Neural progenitor cell (in vitro differentiated cells): ENCODE measurements around the gene GADD45GIP1. TPM values are rescaled to one million over a fixed set of nuclear protein-coding genes. Genes with fewer than 3 reads are reported as not detected.

Experiments
- DNase-seq: peaks from one replicate; pipeline ENCODE4 v3.0.0-alpha.2; 2016; ENCODE audit warnings: low spot score
- H2AFZ ChIP-seq: fragments of 200-600 bp; sonication (generic); replicated peaks from 2 replicates; pipeline ENCODE4 v1.6.1; 2016; ENCODE audit warnings: antibody characterized with exemption
- H3F3A ChIP-seq: fragments of 200-600 bp; sonication (generic); 2 replicates; pipeline ENCODE4 v1.6.1; 2016; ENCODE audit warnings: antibody characterized with exemption, low read depth
- H3K27ac ChIP-seq: fragments of 200-600 bp; sonication (generic); 2 replicates; pipeline ENCODE4 v1.5.1; 2016; ENCODE audit warnings: mild to moderate bottlenecking
- H3K27me3 ChIP-seq: fragments of 200-600 bp; sonication (generic); 2 replicates; pipeline ENCODE4 v1.6.1; 2016; ENCODE audit warnings: mild to moderate bottlenecking, moderate library complexity
- H3K36me3 ChIP-seq: fragments of 200-600 bp; sonication (generic); 2 replicates; pipeline ENCODE4 v1.5.1; 2016
- H3K4me1 ChIP-seq: fragments of 200-600 bp; sonication (generic); 2 replicates; pipeline ENCODE4 v1.6.1; 2016; ENCODE audit warnings: mixed run types
- H3K4me2 ChIP-seq: fragments of 200-600 bp; sonication (generic); 2 replicates; pipeline ENCODE4 v1.6.1; 2016
- H3K4me3 ChIP-seq: fragments of 200-600 bp; sonication (generic); 2 replicates; pipeline ENCODE4 v1.5.1; 2016
- H3K79me2 ChIP-seq: fragments of 200-600 bp; sonication (generic); 2 replicates; pipeline ENCODE4 v1.6.1; 2016; ENCODE audit warnings: low read depth
- H3K9ac ChIP-seq: fragments of 200-600 bp; sonication (generic); 2 replicates; pipeline ENCODE4 v1.6.1; 2016
- H3K9me3 ChIP-seq: fragments of 200-600 bp; sonication (generic); 2 replicates; pipeline ENCODE4 v1.5.1; 2016; ENCODE audit warnings: low read depth
- H4K20me1 ChIP-seq: fragments of 200-600 bp; sonication (generic); 2 replicates; pipeline ENCODE4 v1.6.1; 2016; ENCODE audit warnings: low read depth
- H3K27ac Mint-ChIP-seq: 3 replicates; pipeline ENCODE4 v1.8.0; 2021; ENCODE audit warnings: mixed read lengths
- H3K27me3 Mint-ChIP-seq: 2 replicates; pipeline ENCODE4 v1.8.0; 2022; ENCODE audit warnings: low read depth, mild to moderate bottlenecking, inconsistent platforms, moderate library complexity, mixed read lengths; ENCODE audit not compliant: insufficient read depth
- H3K36me3 Mint-ChIP-seq: 3 replicates; pipeline ENCODE4 v1.8.0; 2021; ENCODE audit warnings: mixed read lengths
- H3K4me1 Mint-ChIP-seq: 3 replicates; pipeline ENCODE4 v1.8.0; 2021; ENCODE audit warnings: mixed read lengths
- H3K4me3 Mint-ChIP-seq: 3 replicates; pipeline ENCODE4 v1.8.0; 2021; ENCODE audit warnings: mild to moderate bottlenecking, moderate library complexity, mixed read lengths
- H3K9me3 Mint-ChIP-seq: 3 replicates; pipeline ENCODE4 v1.8.0; 2020; ENCODE audit warnings: mixed read lengths
- CTCF ChIP-seq: fragments of 200-600 bp; sonication (generic); IDR thresholded peaks from 2 replicates; pipeline ENCODE4 v1.5.1; 2017; ENCODE audit warnings: antibody characterized with exemption, mild to moderate bottlenecking
- EZH2 ChIP-seq: fragments of 200-600 bp; sonication (generic); IDR thresholded peaks from 2 replicates; pipeline ENCODE4 v1.6.1; 2017; ENCODE audit warnings: antibody characterized with exemption, mild to moderate bottlenecking, moderate library complexity
- EZH2phosphoT487 ChIP-seq: fragments of 200-600 bp; sonication (generic); IDR thresholded peaks from 2 replicates; pipeline ENCODE4 v1.6.1; 2017; ENCODE audit warnings: antibody characterized with exemption
- total RNA-seq: library from RNA; depleted of rRNA; stranded (reverse); fragments of >200 nt; gene quantifications from 2 replicates; pipeline ENCODE4 v1.2.3, GENCODE V29; 2015; ENCODE audit warnings: low replicate concordance

GADD45GIP1 gene
- total RNA-seq, 1 donor from 2014 or later, result 17.1 TPM

DNA sequence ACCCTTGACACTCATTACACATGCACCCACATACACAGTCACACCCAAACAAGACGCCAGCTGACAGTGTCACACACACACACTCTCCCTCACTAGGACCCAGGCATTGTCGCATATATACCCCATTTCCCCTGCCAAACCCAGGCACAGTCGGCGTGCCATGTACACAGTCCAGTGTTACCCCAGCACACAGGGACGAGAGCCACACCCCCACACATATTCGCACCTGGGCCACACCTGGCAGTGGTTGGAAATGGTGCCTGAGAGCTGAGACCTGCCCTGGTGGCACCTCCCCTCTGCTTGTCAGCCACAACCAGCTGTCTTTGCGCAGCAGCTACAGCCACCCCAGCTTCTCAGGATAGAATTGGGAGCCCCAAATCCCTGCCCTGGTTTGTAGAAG, 47.2 kb upstream of the GADD45GIP1 start:
- Histone ChIP-seq H3K27me3 (peaks cover 100% of the 10 kb centered on the region), H3K4me3 (no peak overlapping the region), H3K79me2 (no peaks in the 10 kb centered on the region), H4K20me1 (peaks cover 26% of the 10 kb centered on the region), H3K4me1 (no peaks in the 10 kb centered on the region), H2AFZ (no peak overlapping the region), H3K27ac (no peak overlapping the region), H3K9me3 (no peaks in the 10 kb centered on the region), H3K4me2 (no peak overlapping the region), H3K36me3 (no peaks in the 10 kb centered on the region), H3F3A (no peaks in the 10 kb centered on the region), H3K9ac (no peak overlapping the region)
- Mint-ChIP-seq H3K4me1 (peaks cover 6% of the 10 kb centered on the region), H3K4me3 (no peak overlapping the region), H3K36me3 (no peaks in the 10 kb centered on the region), H3K27ac (no peak overlapping the region), H3K9me3 (peaks cover 7% of the 10 kb centered on the region), H3K27me3 (peaks cover 64% of the 10 kb centered on the region)
- DNase-seq, result no peak
- TF ChIP-seq EZH2 (no peak), EZH2phosphoT487 (no peak), CTCF (no peak)

GRCh38 chr19:13003081-13003480, 46.1 kb upstream of the GADD45GIP1 start:
- Histone ChIP-seq H3F3A (no peaks in the 10 kb centered on the region), H3K79me2 (no peaks in the 10 kb centered on the region), H3K27me3 (peaks cover 100% of the 10 kb centered on the region), H3K4me3 (no peak overlapping the region), H3K4me2 (no peak overlapping the region), H3K36me3 (no peaks in the 10 kb centered on the region), H3K27ac (no peak overlapping the region), H2AFZ (no peak overlapping the region), H3K9me3 (no peaks in the 10 kb centered on the region), H3K4me1 (no peaks in the 10 kb centered on the region), H4K20me1 (peaks cover 16% of the 10 kb centered on the region), H3K9ac (no peak overlapping the region)
- DNase-seq, result no peak
- peak overlapping the region; percentile 12 for H3K4me3 Mint-ChIP-seq
- peaks cover 6% of the 10 kb centered on the region for H3K4me1 Mint-ChIP-seq
- H3K36me3 Mint-ChIP-seq, result no peaks in the 10 kb centered on the region
- H3K27me3 Mint-ChIP-seq, result peaks cover 62% of the 10 kb centered on the region
- peak; percentile 14 for TF ChIP-seq EZH2phosphoT487
- TF ChIP-seq CTCF, result no peak
- no peak overlapping the region for H3K27ac Mint-ChIP-seq
- H3K9me3 Mint-ChIP-seq, result peaks cover 5% of the 10 kb centered on the region

- H3K4me1 ChIP-seq, result no peaks in the 10 kb centered on the region
- Mint-ChIP-seq H3K27me3 (peaks cover 64% of the 10 kb centered on the region), H3K36me3 (no peaks in the 10 kb centered on the region), H3K4me1 (peaks cover 6% of the 10 kb centered on the region), H3K27ac (no peak overlapping the region), H3K9me3 (peaks cover 5% of the 10 kb centered on the region), H3K4me3 (no peak overlapping the region)
- H3K9ac ChIP-seq, result no peak overlapping the region
- H4K20me1 ChIP-seq, result peaks cover 23% of the 10 kb centered on the region
- no peak overlapping the region for H3K27ac ChIP-seq
- H3K9me3 ChIP-seq, result no peaks in the 10 kb centered on the region
- no peak for TF ChIP-seq EZH2phosphoT487
- no peak for TF ChIP-seq CTCF
- TF ChIP-seq EZH2, result no peak
- H3K4me2 ChIP-seq, result no peak overlapping the region
- H3K79me2 ChIP-seq, result no peaks in the 10 kb centered on the region
- H3K4me3 ChIP-seq, result no peak overlapping the region
- no peak overlapping the region for H2AFZ ChIP-seq
- H3K36me3 ChIP-seq, result no peaks in the 10 kb centered on the region
- no peak for DNase-seq
- H3K27me3 ChIP-seq, result peaks cover 100% of the 10 kb centered on the region
- no peaks in the 10 kb centered on the region for H3F3A ChIP-seq
Measured at GRCh38 chr19:13002166-13002898, 45.3 kb upstream of the GADD45GIP1 start.
